Right lobe of liver (tissue), 4 donors: ENCODE measurements around the gene KAT6B.

ENCODE experiments used
- POLR2A ChIP-seq: fragments of 450-650 bp; IDR thresholded peaks from one replicate; pipeline ENCODE4 v1.6.1; 2017; ENCODE audit warnings: antibody characterized with exemption, mild to moderate bottlenecking
- TF ChIP-seq, protein P1 (sequence below), 4 donors: fragments of 200-600 bp in 3 of 4; fragments of 450-650 bp in 1 of 4; IDR thresholded peaks; one replicate each; pipeline versions ENCODE4 v1.5.1 to v1.8.0; 2016 to 2022; ENCODE audit warnings: antibody characterized with exemption in 4 of 4, mild to moderate bottlenecking in 2 of 4
- donor health status: DM: no; HTN: no; CAD: no.
- donor health status: DM: no; HTN: no; CAD: no.
- donor health status: DM: no; HTN: yes; CAD: no.

DNA sequence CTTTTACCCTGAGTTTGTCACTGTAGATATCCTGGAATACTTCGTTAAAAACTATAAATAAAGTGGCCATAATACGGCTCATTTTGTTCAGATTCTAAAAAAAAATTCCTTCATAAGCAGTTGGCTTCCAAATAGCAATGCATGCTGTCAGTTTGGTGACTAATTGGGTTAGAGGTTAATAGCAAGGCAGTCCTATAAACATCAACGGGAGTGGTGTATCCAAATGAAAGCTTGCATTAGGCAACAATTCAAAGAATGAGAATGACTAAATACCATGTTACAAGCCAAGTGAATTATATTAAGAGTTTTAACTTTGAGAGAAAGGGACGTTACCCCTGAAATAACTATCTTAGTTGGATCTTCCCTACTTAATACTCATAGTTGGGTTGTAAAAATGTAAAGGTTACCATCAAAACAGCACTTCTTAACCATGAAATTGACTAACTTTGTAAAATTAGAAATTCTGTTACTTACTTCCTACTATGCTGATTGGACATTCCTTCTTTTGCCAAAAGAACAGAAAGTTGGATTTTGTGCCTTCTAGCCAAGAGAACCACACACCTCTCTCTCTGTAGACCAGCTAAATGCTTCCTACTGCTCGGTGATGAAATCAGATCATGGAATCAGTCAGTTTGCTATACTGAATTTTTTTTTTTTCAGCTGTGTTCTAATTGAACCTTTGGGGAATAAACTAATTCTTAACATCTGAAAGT lies 98.0 kb downstream of the KAT6B start:
- TF ChIP-seq, protein P1, sequence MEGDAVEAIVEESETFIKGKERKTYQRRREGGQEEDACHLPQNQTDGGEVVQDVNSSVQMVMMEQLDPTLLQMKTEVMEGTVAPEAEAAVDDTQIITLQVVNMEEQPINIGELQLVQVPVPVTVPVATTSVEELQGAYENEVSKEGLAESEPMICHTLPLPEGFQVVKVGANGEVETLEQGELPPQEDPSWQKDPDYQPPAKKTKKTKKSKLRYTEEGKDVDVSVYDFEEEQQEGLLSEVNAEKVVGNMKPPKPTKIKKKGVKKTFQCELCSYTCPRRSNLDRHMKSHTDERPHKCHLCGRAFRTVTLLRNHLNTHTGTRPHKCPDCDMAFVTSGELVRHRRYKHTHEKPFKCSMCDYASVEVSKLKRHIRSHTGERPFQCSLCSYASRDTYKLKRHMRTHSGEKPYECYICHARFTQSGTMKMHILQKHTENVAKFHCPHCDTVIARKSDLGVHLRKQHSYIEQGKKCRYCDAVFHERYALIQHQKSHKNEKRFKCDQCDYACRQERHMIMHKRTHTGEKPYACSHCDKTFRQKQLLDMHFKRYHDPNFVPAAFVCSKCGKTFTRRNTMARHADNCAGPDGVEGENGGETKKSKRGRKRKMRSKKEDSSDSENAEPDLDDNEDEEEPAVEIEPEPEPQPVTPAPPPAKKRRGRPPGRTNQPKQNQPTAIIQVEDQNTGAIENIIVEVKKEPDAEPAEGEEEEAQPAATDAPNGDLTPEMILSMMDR (IDR thresholded peaks at IDR 0.05) = no peak
- TF ChIP-seq POLR2A = no peak
